ACC112 (cell line): Measurements from ENCODE around the gene RPE.

ENCODE experiments used
- H2AFZ ChIP-seq: fragments of 200-600 bp; sonication (generic); one replicate; pipeline ENCODE4 v1.6.0; 2017; ENCODE audit warnings: antibody characterized with exemption, low read length; ENCODE audit not compliant: unreplicated experiment
- H3K27ac ChIP-seq: fragments of 200-600 bp; sonication (generic); 2 replicates; pipeline ENCODE4 v1.5.1; 2014; ENCODE audit warnings: low read depth, mild to moderate bottlenecking, antibody characterized with exemption, low read length, moderate library complexity
- H3K27me3 ChIP-seq: fragments of 200-600 bp; sonication (generic); 2 replicates; pipeline ENCODE4 v1.6.1; 2014; ENCODE audit warnings: mild to moderate bottlenecking, antibody characterized with exemption, low read length, moderate library complexity, mixed read lengths; ENCODE audit not compliant: insufficient read depth
- H3K36me3 ChIP-seq: fragments of 200-600 bp; sonication (generic); 2 replicates; pipeline ENCODE4 v1.6.1; 2016; ENCODE audit warnings: mild to moderate bottlenecking, antibody characterized with exemption, low read length, moderate library complexity, mixed read lengths; ENCODE audit not compliant: insufficient read depth
- H3K4me1 ChIP-seq: fragments of 200-600 bp; sonication (generic); one replicate; pipeline ENCODE4 v1.6.1; 2016; ENCODE audit warnings: low read length, mixed read lengths; ENCODE audit not compliant: insufficient read depth, unreplicated experiment, control insufficient read depth
- H3K4me3 ChIP-seq: fragments of 200-600 bp; sonication (generic); 2 replicates; pipeline ENCODE4 v1.5.1; 2014; ENCODE audit warnings: mild to moderate bottlenecking, low read depth, low read length
- H3K79me2 ChIP-seq: fragments of 200-600 bp; sonication (generic); one replicate; pipeline ENCODE4 v1.6.0; 2016; ENCODE audit warnings: low read length; ENCODE audit not compliant: control insufficient read depth, unreplicated experiment, insufficient read depth

Gene RPE

GRCh38 chr2:210034087-210034683 lies 31.7 kb downstream of the RPE start:
- no peak overlapping the region for H3K27ac ChIP-seq
- H3K36me3 ChIP-seq, result no peaks in the 10 kb centered on the region
- no peaks in the 10 kb centered on the region for H3K79me2 ChIP-seq
- H3K4me1 ChIP-seq, result no peaks in the 10 kb centered on the region
- H2AFZ ChIP-seq, result no peak overlapping the region
- no peaks in the 10 kb centered on the region for H3K27me3 ChIP-seq
- H3K4me3 ChIP-seq, result no peak overlapping the region

GRCh38 chr2:210035679-210036078 lies 33.2 kb downstream of the RPE start:
- H2AFZ ChIP-seq, result no peak overlapping the region
- no peaks in the 10 kb centered on the region for H3K4me1 ChIP-seq
- H3K36me3 ChIP-seq, result no peaks in the 10 kb centered on the region
- no peak overlapping the region for H3K4me3 ChIP-seq
- no peak overlapping the region for H3K27ac ChIP-seq
- no peaks in the 10 kb centered on the region for H3K79me2 ChIP-seq
- H3K27me3 ChIP-seq, result no peaks in the 10 kb centered on the region

- H3K79me2 ChIP-seq, result no peaks in the 10 kb centered on the region
- no peak overlapping the region for H3K4me3 ChIP-seq
- no peaks in the 10 kb centered on the region for H3K36me3 ChIP-seq
- no peak overlapping the region for H3K27ac ChIP-seq
- no peak overlapping the region for H2AFZ ChIP-seq
- H3K27me3 ChIP-seq, result no peaks in the 10 kb centered on the region
- H3K4me1 ChIP-seq, result no peaks in the 10 kb centered on the region
These were observed 35.6 kb downstream of the RPE start for GRCh38 chr2:210038078-210038477.

GRCh38 chr2:210046851-210047500 lies 44.5 kb downstream of the RPE start:
- Histone ChIP-seq H2AFZ (no peak overlapping the region), H3K4me3 (no peak overlapping the region), H3K4me1 (no peaks in the 10 kb centered on the region), H3K79me2 (no peaks in the 10 kb centered on the region), H3K36me3 (peaks cover 11% of the 10 kb centered on the region; the same call in 1 of the 2 replicates), H3K27ac (no peak overlapping the region), H3K27me3 (no peaks in the 10 kb centered on the region)

- H3K4me3 ChIP-seq, result no peak overlapping the region
- peaks cover 15% of the 10 kb centered on the region; the same call in 1 of the 2 replicates for H3K36me3 ChIP-seq
- no peak overlapping the region for H2AFZ ChIP-seq
- no peaks in the 10 kb centered on the region for H3K27me3 ChIP-seq
- no peak overlapping the region for H3K27ac ChIP-seq
- H3K79me2 ChIP-seq, result no peaks in the 10 kb centered on the region
- H3K4me1 ChIP-seq, result no peaks in the 10 kb centered on the region
These were observed 47.4 kb downstream of the RPE start for GRCh38 chr2:210049831-210050230.

- Histone ChIP-seq H2AFZ (no peak overlapping the region), H3K27ac (no peak overlapping the region), H3K36me3 (peaks cover 13% of the 10 kb centered on the region; the same call in 1 of the 2 replicates), H3K4me3 (no peak overlapping the region), H3K79me2 (no peaks in the 10 kb centered on the region), H3K4me1 (no peaks in the 10 kb centered on the region), H3K27me3 (no peaks in the 10 kb centered on the region)
These were observed 48.4 kb downstream of the RPE start for GRCh38 chr2:210050885-210051284.

GRCh38 chr2:210054696-210055095 lies 52.3 kb downstream of the RPE start:
- H3K36me3 ChIP-seq, result 0 out of 2 replicates have a peak, but pooled peaks cover 4% of the 10 kb centered on the region
- no peaks in the 10 kb centered on the region for H3K27me3 ChIP-seq
- H3K27ac ChIP-seq, result no peak overlapping the region
- no peaks in the 10 kb centered on the region for H3K79me2 ChIP-seq
- H3K4me3 ChIP-seq, result no peak overlapping the region
- H2AFZ ChIP-seq, result no peak overlapping the region
- no peaks in the 10 kb centered on the region for H3K4me1 ChIP-seq

- Histone ChIP-seq H3K4me1 (no peaks in the 10 kb centered on the region), H3K36me3 (0 out of 2 replicates have a peak, but pooled peaks cover 4% of the 10 kb centered on the region), H3K27ac (no peak overlapping the region), H2AFZ (no peak overlapping the region), H3K4me3 (no peak overlapping the region), H3K79me2 (no peaks in the 10 kb centered on the region), H3K27me3 (no peaks in the 10 kb centered on the region)
These were observed 53.4 kb downstream of the RPE start for GRCh38 chr2:210055825-210056224.

- Histone ChIP-seq H3K79me2 (no peaks in the 10 kb centered on the region), H3K4me1 (no peaks in the 10 kb centered on the region)
These were observed 60.9 kb downstream of the RPE start for GRCh38 chr2:210063306-210063705.

More at GRCh38 chr2:210063306-210063705, 60.9 kb downstream of the RPE start:
- Histone ChIP-seq H3K27ac (no peak overlapping the region), H2AFZ (no peak overlapping the region), H3K4me3 (no peak overlapping the region), H3K36me3 (no peaks in the 10 kb centered on the region), H3K27me3 (no peaks in the 10 kb centered on the region)
